Small intestine (tissue), 7 donors: ENCODE measurements around the gene PIK3R6. TPM values are rescaled to one million over a fixed set of nuclear protein-coding genes. Genes with fewer than 3 reads are reported as not detected.

Source experiments
- DNase-seq, 2 donors: peaks; one replicate each; pipeline versions ENCODE4 v3.0.0 to v3.0.0-alpha.2; 2013
- FAIRE-seq: peaks from 2 replicates; lab custom pipeline; 2012; peaks lifted over from hg19 to GRCh38; lab: Jason Lieb, UNC
- H3K27ac ChIP-seq, 3 donors: one replicate each; pipeline ENCODE4 v1.5.1; 2013; ENCODE audit warnings: low read length in 2 of 3, mild to moderate bottlenecking in 2 of 3, control low read depth in 1 of 3, inconsistent platforms in 1 of 3, low read depth in 1 of 3, moderate library complexity in 1 of 3
- H3K27me3 ChIP-seq, 3 donors: one replicate each; pipeline ENCODE4 v1.6.1; 2013; ENCODE audit warnings: low read length in 3 of 3, inconsistent platforms in 1 of 3; ENCODE audit not compliant: control insufficient read depth in 3 of 3, insufficient read depth in 3 of 3
- H3K36me3 ChIP-seq, 3 donors: one replicate each; pipeline ENCODE4 v1.6.1; 2013; ENCODE audit warnings: low read length in 3 of 3, inconsistent platforms in 1 of 3, low read depth in 1 of 3, mild to moderate bottlenecking in 1 of 3, moderate library complexity in 1 of 3; ENCODE audit not compliant: control insufficient read depth in 3 of 3, insufficient read depth in 2 of 3
- H3K4me1 ChIP-seq, 3 donors: one replicate each; pipeline ENCODE4 v1.6.1; 2013; ENCODE audit warnings: low read length in 2 of 3, inconsistent platforms in 1 of 3, low read depth in 1 of 3, mild to moderate bottlenecking in 1 of 3, moderate library complexity in 1 of 3; ENCODE audit not compliant: control insufficient read depth in 3 of 3, insufficient read depth in 2 of 3
- H3K4me3 ChIP-seq, 3 donors: one replicate each; pipeline ENCODE4 v1.5.1; 2013; ENCODE audit warnings: low read length in 3 of 3, control low read depth in 1 of 3, inconsistent platforms in 1 of 3, low read depth in 1 of 3, mild to moderate bottlenecking in 1 of 3, moderate library complexity in 1 of 3
- H3K9me3 ChIP-seq, 2 donors: one replicate each; pipeline ENCODE4 v1.6.1; 2013; ENCODE audit warnings: low read depth in 1 of 2, low read length in 1 of 2; ENCODE audit not compliant: control insufficient read depth in 2 of 2, insufficient read depth in 1 of 2
- WGBS, 3 donors: extraction: QIAGEN DNeasy Blood & Tissue Kit; methylation state at CpG; one replicate each; pipeline ENCODE4 v1.1.7; 2013; 5-methylcytosine and 5-hydroxymethylcytosine counted together
- polyA plus RNA-seq, 4 donors: library from polyadenylated mRNA; stranded (reverse) in 3 of 4; unstranded in 1 of 4; fragments of 200-250 nt in 3 of 4; fragments of 120-200 nt in 1 of 4; gene quantifications; one replicate each; pipeline versions ENCODE4 v1.2.1 to v1.2.3, GENCODE V29; 2013
- donor health status: healthy with polysubstance abuse.
- donor health status: control.
- donor health status: control.
- donor health status: Bipolar disorder and iron deficiency.
- donor health status: healthy.

Gene PIK3R6
- polyA plus RNA-seq, 4 donors = 0.25 to 1.9 (median 0.54) TPM; not detected in 1

GRCh38 chr17:8831234-8831849, 36.1 kb downstream of the PIK3R6 start:
- 77 to 90% (median 80%) methylated on average over 7 of the region's 7 CpGs for WGBS, 3 donors
- FAIRE-seq = no peak
- Histone ChIP-seq H3K27me3 (peaks cover 0 to 10% (median 0%) of the 10 kb centered on the region in 3 donors), H3K9me3 (no peaks in the 10 kb centered on the region), H3K4me1 (no peaks in the 10 kb centered on the region), H3K36me3 (no peaks in the 10 kb centered on the region), H3K27ac (no peak overlapping the region), H3K4me3 (no peak overlapping the region)
- no peak for DNase-seq

- DNase-seq (no peak), FAIRE-seq (no peak)
- Histone ChIP-seq H3K36me3 (no peaks in the 10 kb centered on the region), H3K9me3 (no peaks in the 10 kb centered on the region), H3K27ac (no peak overlapping the region), H3K4me3 (no peak overlapping the region), H3K27me3 (peaks cover 0 to 10% (median 0%) of the 10 kb centered on the region in 3 donors), H3K4me1 (no peaks in the 10 kb centered on the region)
- 79 to 84% (median 80%) methylated on average over 10 of the region's 10 CpGs for WGBS, 3 donors
Observed at GRCh38 chr17:8830141-8830540, 37.3 kb downstream of the PIK3R6 start.

- no peak for FAIRE-seq
- peaks cover 0 to 10% (median 0%) of the 10 kb centered on the region in 3 donors for H3K27me3 ChIP-seq
- DNase-seq = no peak
- H3K4me3 ChIP-seq = no peak overlapping the region
- H3K36me3 ChIP-seq = no peaks in the 10 kb centered on the region
- peaks cover 0 to 3% of the 10 kb centered on the region in 2 donors for H3K9me3 ChIP-seq
- H3K27ac ChIP-seq = no peak overlapping the region
- no peaks in the 10 kb centered on the region for H3K4me1 ChIP-seq
- WGBS, 3 donors = 87 to 91% (median 88%) methylated on average over 16 of the region's 16 CpGs
Observed at GRCh38 chr17:8829036-8829941, 38.2 kb downstream of the PIK3R6 start.

- Histone ChIP-seq H3K27ac (no peak overlapping the region), H3K36me3 (no peaks in the 10 kb centered on the region), H3K9me3 (peaks cover 0 to 6% of the 10 kb centered on the region in 2 donors), H3K4me1 (no peaks in the 10 kb centered on the region), H3K27me3 (peaks cover 0 to 10% (median 0%) of the 10 kb centered on the region in 3 donors), H3K4me3 (no peak overlapping the region)
- WGBS, 3 donors = 89 to 92% (median 89%) methylated on average over 15 to 20 of the region's 20 CpGs
- no peak for DNase-seq
- no peak for FAIRE-seq
Observed at GRCh38 chr17:8828517-8828875, 39.0 kb downstream of the PIK3R6 start.

GRCh38 chr17:8826808-8827435, 40.6 kb downstream of the PIK3R6 start:
- H3K4me1 ChIP-seq = no peaks in the 10 kb centered on the region
- H3K36me3 ChIP-seq = no peaks in the 10 kb centered on the region
- H3K4me3 ChIP-seq = no peak overlapping the region
- FAIRE-seq (no peak), DNase-seq (no peak)
- WGBS, 3 donors = 71 to 80% (median 77%) methylated on average over 19 of the region's 19 CpGs
- H3K27me3 ChIP-seq = peaks cover 0 to 4% (median 0%) of the 10 kb centered on the region in 3 donors
- H3K27ac ChIP-seq = no peak overlapping the region
- H3K9me3 ChIP-seq = peaks cover 0 to 6% of the 10 kb centered on the region in 2 donors

GRCh38 chr17:8825802-8826201, 41.7 kb downstream of the PIK3R6 start:
- DNase-seq (no peak), FAIRE-seq (no peak)
- Histone ChIP-seq H3K4me1 (no peaks in the 10 kb centered on the region), H3K27ac (no peak overlapping the region), H3K9me3 (peaks cover 0 to 6% of the 10 kb centered on the region in 2 donors), H3K36me3 (no peaks in the 10 kb centered on the region), H3K27me3 (peaks cover 0 to 4% (median 0%) of the 10 kb centered on the region in 3 donors), H3K4me3 (no peak overlapping the region)
- 57 to 70% (median 68%) methylated on average over 2 of the region's 2 CpGs for WGBS, 3 donors

- no peaks in the 10 kb centered on the region for H3K36me3 ChIP-seq
- DNase-seq = no peak
- H3K4me3 ChIP-seq = no peak overlapping the region
- peaks cover 0 to 7% (median 0%) of the 10 kb centered on the region in 3 donors for H3K27me3 ChIP-seq
- 92 to 98% (median 96%) methylated on average over 5 of the region's 5 CpGs for WGBS, 3 donors
- no peak overlapping the region for H3K27ac ChIP-seq
- FAIRE-seq = no peak
- peaks cover 0 to 6% of the 10 kb centered on the region in 2 donors for H3K9me3 ChIP-seq
- H3K4me1 ChIP-seq = no peaks in the 10 kb centered on the region
Observed at GRCh38 chr17:8823279-8823678, 44.2 kb downstream of the PIK3R6 start.

GRCh38 chr17:8822401-8823035, 45.0 kb downstream of the PIK3R6 start:
- peaks cover 0 to 6% of the 10 kb centered on the region in 2 donors for H3K9me3 ChIP-seq
- FAIRE-seq (no peak), DNase-seq (no peak)
- H3K27me3 ChIP-seq = peaks cover 0 to 9% (median 0%) of the 10 kb centered on the region in 3 donors
- whole genome bisulfite sequencing, 3 donors = 62 to 74% (median 71%) methylated on average over 5 of the region's 5 CpGs
- H3K27ac ChIP-seq = no peak overlapping the region
- H3K4me1 ChIP-seq = no peaks in the 10 kb centered on the region
- H3K36me3 ChIP-seq = no peaks in the 10 kb centered on the region
- no peak overlapping the region for H3K4me3 ChIP-seq
